SK-N-SH (cell line): ENCODE measurements around the gene RBM20. TPM values are rescaled to one million over a fixed set of nuclear protein-coding genes. Genes with fewer than 3 reads are reported as not detected.

Experiments
- CTCF ChIA-PET: fragments of 300-600, 350-600 bp; formaldehyde crosslinking; extraction: SDS; loops from one replicate; lab custom pipeline; 2021; lab: Yijun Ruan, JAX
- POLR2A ChIA-PET: fragments of 350-600 bp; sonication (Branson Sonifier 250); formaldehyde crosslinking; extraction: SDS; loops from one replicate; lab custom pipeline; 2020; ENCODE audit warnings: antibody characterized with exemption, inconsistent platforms; lab: Yijun Ruan, JAX
- DNase-seq: peaks from one replicate; pipeline ENCODE4 v3.0.0; 2012
- H2AFZ ChIP-seq: fragments of 200-600 bp; sonication (generic); 2 replicates; pipeline ENCODE4 v1.8.1; 2016; ENCODE audit warnings: antibody characterized with exemption, mild to moderate bottlenecking, low read depth
- H3F3A ChIP-seq: fragments of 200-600 bp; sonication (generic); replicated peaks from 2 replicates; pipeline ENCODE3; 2016; ENCODE audit warnings: antibody characterized with exemption, mild to moderate bottlenecking; ENCODE audit not compliant: insufficient read depth
- H3K27ac ChIP-seq, 2 experiments: fragments of 200-500 bp in 1 of 2; fragments of 200-600 bp in 1 of 2; sonication (Bioruptor generic) in 1 of 2; sonication (generic), shearing (Covaris generic) in 1 of 2; 2 replicates each; pipeline versions ENCODE4 v1.5.1 to v1.6.1; 2014 to 2016; ENCODE audit warnings: low read depth in 2 of 2, inconsistent platforms in 1 of 2, low read length in 1 of 2, mild to moderate bottlenecking in 1 of 2, mixed read lengths in 1 of 2
- H3K27me3 ChIP-seq: fragments of 200-600 bp; sonication (generic), shearing (Covaris generic); 2 replicates; pipeline ENCODE4 v1.6.1; 2016; ENCODE audit warnings: mixed run types; ENCODE audit not compliant: insufficient read depth
- H3K36me3 ChIP-seq, 2 experiments: fragments of 200-500 bp in 1 of 2; fragments of 200-600 bp in 1 of 2; sonication (Bioruptor generic) in 1 of 2; sonication (generic) in 1 of 2; replicated peaks in 1 of 2; 2 replicates each; pipeline versions ENCODE3 to v1.5.1; 2014 to 2016; ENCODE audit warnings: low read length in 1 of 2, mild to moderate bottlenecking in 1 of 2; ENCODE audit not compliant: insufficient read depth in 2 of 2, control insufficient read depth in 1 of 2
- H3K4me1 ChIP-seq, 2 experiments: fragments of 200-500 bp in 1 of 2; fragments of 200-600 bp in 1 of 2; sonication (Bioruptor generic) in 1 of 2; sonication (generic), shearing (Covaris generic) in 1 of 2; 2 replicates each; pipeline versions ENCODE4 v1.5.1 to v1.6.1; 2014 to 2016; ENCODE audit warnings: low read depth in 1 of 2, low read length in 1 of 2, mixed run types in 1 of 2; ENCODE audit not compliant: insufficient read depth in 2 of 2, control insufficient read depth in 1 of 2
- H3K4me2 ChIP-seq: fragments of 200-600 bp; sonication (generic), shearing (Covaris generic); 2 replicates; pipeline ENCODE4 v1.6.1; 2017; ENCODE audit warnings: mixed run types
- H3K4me3 ChIP-seq, 2 experiments: fragments of 200-500 bp in 1 of 2; fragments of 200-600 bp in 1 of 2; sonication (Bioruptor generic) in 1 of 2; sonication (generic), shearing (Covaris generic) in 1 of 2; 2 replicates each; pipeline versions ENCODE4 v1.5.1 to v1.8.1; 2014 to 2016; ENCODE audit warnings: low read depth in 2 of 2, inconsistent platforms in 1 of 2, low read length in 1 of 2, mild to moderate bottlenecking in 1 of 2, mixed read lengths in 1 of 2, moderate library complexity in 1 of 2
- H3K79me2 ChIP-seq: fragments of 200-600 bp; sonication (generic); 2 replicates; pipeline ENCODE4 v1.8.1; 2017; ENCODE audit warnings: mild to moderate bottlenecking; ENCODE audit not compliant: insufficient read depth
- H3K9ac ChIP-seq: fragments of 200-600 bp; sonication (generic); 2 replicates; pipeline ENCODE4 v1.6.1; 2017; ENCODE audit warnings: mixed run types
- H3K9me2 ChIP-seq: fragments of 200-600 bp; sonication (generic); 2 replicates; pipeline ENCODE4 v1.6.1; 2017; ENCODE audit warnings: mixed run types
- H3K9me3 ChIP-seq: fragments of 200-600 bp; sonication (generic); 2 replicates; pipeline ENCODE4 v1.6.1; 2017; ENCODE audit warnings: mixed run types, mild to moderate bottlenecking, moderate library complexity
- H4K20me1 ChIP-seq: fragments of 200-600 bp; sonication (generic); 2 replicates; pipeline ENCODE4 v1.6.1; 2017; ENCODE audit warnings: mild to moderate bottlenecking, mixed run types; ENCODE audit not compliant: insufficient read depth
- CHD2 ChIP-seq: fragments of 150-350 bp; IDR thresholded peaks from 2 replicates; pipeline ENCODE4 v1.6.1; 2018; ENCODE audit warnings: low read length; ENCODE audit not compliant: partially characterized antibody
- EZH2phosphoT487 ChIP-seq: fragments of 200-600 bp; sonication (generic); IDR thresholded peaks from 2 replicates; pipeline ENCODE4 v1.6.1; 2017; ENCODE audit warnings: low read depth, mixed run types, mild to moderate bottlenecking, antibody characterized with exemption, moderate library complexity, borderline replicate concordance
- GABPA ChIP-seq: IDR thresholded peaks from 2 replicates; pipeline ENCODE4 v1.4.0; 2012; ENCODE audit warnings: low read depth, mild to moderate bottlenecking
- JUND ChIP-seq: IDR thresholded peaks from 2 replicates; pipeline ENCODE4 v1.4.0; 2012
- MEF2A ChIP-seq: IDR thresholded peaks from 2 replicates; pipeline ENCODE4 v1.4.0; 2012; ENCODE audit warnings: low read depth, borderline replicate concordance
- MXI1 ChIP-seq: IDR thresholded peaks from 2 replicates; pipeline ENCODE4 v1.6.1; 2012; ENCODE audit warnings: mild to moderate bottlenecking, low read depth, low read length, improper control_type of control experiment
- PBX3 ChIP-seq: IDR thresholded peaks from 2 replicates; pipeline ENCODE4; 2012
- POLR2AphosphoS5 ChIP-seq: IDR thresholded peaks from 2 replicates; pipeline ENCODE4 v1.6.1; 2012; ENCODE audit warnings: low read depth, low read length
- RAD21 ChIP-seq: IDR thresholded peaks from 2 replicates; pipeline ENCODE4 v1.6.1; 2012; ENCODE audit warnings: mild to moderate bottlenecking, low read length
- REST ChIP-seq: IDR thresholded peaks from 2 replicates; pipeline ENCODE4 v1.6.1; 2012; ENCODE audit warnings: mild to moderate bottlenecking, low read depth, low read length, moderate library complexity
- RXRA ChIP-seq: IDR thresholded peaks from 2 replicates; pipeline ENCODE4 v1.4.0; 2012; ENCODE audit warnings: low read depth, mild to moderate bottlenecking, borderline replicate concordance
- TCF12 ChIP-seq: IDR thresholded peaks from 2 replicates; pipeline ENCODE4 v1.4.0; 2012
- TEAD4 ChIP-seq: IDR thresholded peaks from 2 replicates; pipeline ENCODE4 v1.4.0; 2012; ENCODE audit warnings: mild to moderate bottlenecking, borderline replicate concordance; ENCODE audit not compliant: insufficient read depth
- ZBTB33 ChIP-seq: IDR thresholded peaks from 2 replicates; pipeline ENCODE4 v1.4.0; 2012; ENCODE audit warnings: low read depth, borderline replicate concordance
- WGBS: methylation state at CpG from one replicate; pipeline ENCODE4 v1.1.6; 2017; ENCODE audit warnings: low lambda C conversion rate; 5-methylcytosine and 5-hydroxymethylcytosine counted together
- polyA plus RNA-seq, 3 experiments: library from polyadenylated mRNA; depleted of rRNA; stranded (reverse); fragments of >200 nt; gene quantifications; 2 replicates each; pipeline ENCODE4 v1.2.3, GENCODE V29; 2012

The RBM20 gene
- polyA plus RNA-seq, 1 of the 3 experiments (the other 2 are of a cell fraction) = 0.64 TPM

DNA sequence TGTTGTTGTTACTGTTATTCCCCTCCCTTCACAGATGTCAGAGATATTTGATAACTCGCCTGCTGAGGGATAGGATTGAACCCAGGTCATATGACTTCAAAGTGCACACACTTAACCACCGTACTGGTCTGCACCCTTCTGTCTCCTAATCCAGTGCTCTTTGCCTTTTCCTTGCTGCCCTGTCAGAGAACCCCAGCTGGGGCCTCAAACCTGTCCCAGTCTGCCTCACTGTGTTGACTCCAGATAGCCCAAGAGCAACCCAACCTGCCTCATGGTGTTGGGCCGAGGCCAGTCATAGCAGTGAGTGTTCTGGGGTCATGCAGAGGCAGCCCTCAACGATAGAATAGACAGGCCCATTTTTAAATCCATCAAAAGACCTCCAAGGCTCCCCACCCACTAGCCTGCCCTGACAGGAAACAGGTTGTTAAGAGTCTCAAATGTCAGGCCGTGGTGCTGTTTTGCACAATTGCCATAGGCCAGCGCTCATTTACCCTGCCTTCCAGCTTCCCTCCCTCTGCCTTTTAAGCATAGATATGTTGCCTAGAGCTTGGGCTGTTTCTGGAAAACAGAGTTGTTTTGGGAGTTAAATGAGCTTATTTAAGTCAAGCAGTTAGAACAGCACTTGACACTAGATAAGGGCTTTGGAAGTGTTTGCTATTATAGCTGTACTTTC lies 190.6 kb downstream of the RBM20 start:
- ChIA-PET CTCF (interaction anchor here (1.7 kb wide), 1 partner anchor 59 kb away, joined by 4 read pairs; no protein-coding TSS in a partner anchor), POLR2A (interaction anchor here (1.3 kb wide), 1 partner anchor 23 kb away, joined by 3 read pairs; no protein-coding TSS in a partner anchor)
- TF ChIP-seq EZH2phosphoT487 (no peak), PBX3 (no peak), TEAD4 (no peak), POLR2AphosphoS5 (no peak), CHD2 (no peak)
- Histone ChIP-seq H3F3A (no peaks in the 10 kb centered on the region), H2AFZ (no peak overlapping the region), H3K4me2 (no peak overlapping the region), H3K9ac (no peak overlapping the region), H3K9me3 (no peaks in the 10 kb centered on the region), H3K27ac (peak overlapping the region in 1 of 2 experiments; percentile 55; a peak in 1 of 4 replicates), H3K4me3 (no peak overlapping the region), H3K36me3 (no peaks in the 10 kb centered on the region), H3K4me1 (peaks cover 0 to 39% of the 10 kb centered on the region in 2 experiments; a peak in 2 of 4 replicates), H3K79me2 (no peaks in the 10 kb centered on the region), H3K27me3 (no peaks in the 10 kb centered on the region), H4K20me1 (no peaks in the 10 kb centered on the region), H3K9me2 (no peaks in the 10 kb centered on the region)
- 72% methylated on average over 6 of the region's 6 CpGs for WGBS
- no peak for DNase-seq

- ChIA-PET CTCF (interaction anchor here (1.3 to 1.8 kb wide), 3 partner anchors 13 to 58 kb away, joined by 3 to 6 read pairs (median 4); no protein-coding TSS in a partner anchor), POLR2A (interaction anchor here (1.3 kb wide), 1 partner anchor 22 kb away, joined by 3 read pairs; no protein-coding TSS in a partner anchor)
- H3K4me2 ChIP-seq = no peak overlapping the region
- H3F3A ChIP-seq = no peaks in the 10 kb centered on the region
- no peak overlapping the region for H3K4me3 ChIP-seq
- H4K20me1 ChIP-seq = no peaks in the 10 kb centered on the region
- no peaks in the 10 kb centered on the region for H3K36me3 ChIP-seq
- no peak overlapping the region for H3K9ac ChIP-seq
- no peak overlapping the region; a peak in 1 of 4 replicates for H3K27ac ChIP-seq
- H2AFZ ChIP-seq = no peak overlapping the region
- no peaks in the 10 kb centered on the region for H3K9me2 ChIP-seq
- H3K27me3 ChIP-seq = no peaks in the 10 kb centered on the region
- WGBS = 66% methylated on average over 7 of the region's 7 CpGs
- TF ChIP-seq ZBTB33 (no peak), MXI1 (no peak), RAD21 (no peak), JUND (no peak), MEF2A (no peak), PBX3 (no peak), REST (no peak), TEAD4 (no peak), RXRA (no peak), TCF12 (no peak), GABPA (no peak)
- TF ChIP-seq, all 33 proteins: peak for 0
- Histone ChIP-seq H3K9me3 (no peaks in the 10 kb centered on the region), H3K4me1 (peaks cover 0 to 43% of the 10 kb centered on the region in 2 experiments; a peak in 2 of 4 replicates), H3K79me2 (no peaks in the 10 kb centered on the region)
- no peak for DNase-seq
Measured at GRCh38 chr10:110835841-110836240, 191.7 kb downstream of the RBM20 start.
